GM21528 (cell line): Measurements from ENCODE around the gene MON1B.

Experiments used
- ATAC-seq: cut with Tn5 transposase; IDR thresholded peaks from one replicate; pipeline ENCODE4 v1.9.1; 2021; ENCODE audit warnings: mild to moderate bottlenecking, moderate library complexity; ENCODE audit not compliant: unreplicated experiment, low FRiP score

MON1B gene

DNA sequence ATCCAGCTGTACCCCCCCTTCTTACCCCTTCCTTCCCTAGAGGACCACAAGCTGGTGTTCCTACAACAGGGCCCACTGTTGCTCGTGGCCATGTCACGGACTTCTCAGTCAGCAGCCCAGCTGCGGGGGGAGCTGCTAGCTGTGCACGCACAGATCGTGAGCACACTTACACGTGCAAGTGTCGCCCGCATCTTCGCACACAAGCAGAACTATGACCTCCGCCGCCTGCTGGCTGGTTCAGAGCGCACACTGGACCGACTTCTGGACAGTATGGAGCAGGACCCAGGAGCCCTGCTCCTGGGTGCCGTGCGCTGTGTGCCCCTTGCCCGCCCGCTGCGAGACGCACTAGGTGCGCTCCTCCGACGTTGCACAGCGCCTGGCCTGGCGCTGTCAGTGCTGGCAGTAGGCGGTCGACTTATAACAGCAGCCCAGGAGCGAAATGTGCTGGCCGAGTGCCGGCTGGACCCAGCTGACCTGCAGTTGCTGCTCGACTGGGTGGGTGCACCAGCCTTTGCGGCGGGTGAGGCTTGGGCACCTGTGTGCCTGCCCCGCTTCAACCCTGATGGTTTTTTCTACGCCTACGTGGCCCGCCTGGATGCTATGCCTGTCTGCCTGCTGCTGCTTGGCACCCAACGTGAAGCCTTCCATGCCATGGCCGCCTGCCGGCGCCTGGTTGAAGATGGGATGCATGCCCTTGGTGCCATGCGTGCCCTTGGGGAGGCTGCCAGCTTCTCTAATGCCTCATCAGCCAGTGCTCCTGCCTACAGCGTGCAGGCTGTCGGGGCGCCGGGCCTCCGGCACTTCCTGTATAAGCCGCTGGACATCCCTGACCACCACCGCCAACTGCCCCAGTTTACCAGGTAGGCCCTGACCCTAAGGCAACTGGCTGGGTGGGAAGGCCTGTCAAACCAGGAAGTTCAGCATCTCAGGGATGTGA, 3.6 kb downstream of the MON1B start:
- ATAC-seq: no peak

- no peak for ATAC-seq
Observed at GRCh38 chr16:77195411-77195810, 4.4 kb downstream of the MON1B start.

GRCh38 chr16:77197747-77198146, 6.8 kb downstream of the MON1B start:
- no peak for ATAC-seq

- no peak for ATAC-seq
Observed at GRCh38 chr16:77199211-77199610, 8.2 kb downstream of the MON1B start, which contains the start of gene SYCE1L. TSS of gene SYCE1L (plus strand) at chr16:77199408. CDS start at chr16:77199452, 44 bp downstream.

DNA sequence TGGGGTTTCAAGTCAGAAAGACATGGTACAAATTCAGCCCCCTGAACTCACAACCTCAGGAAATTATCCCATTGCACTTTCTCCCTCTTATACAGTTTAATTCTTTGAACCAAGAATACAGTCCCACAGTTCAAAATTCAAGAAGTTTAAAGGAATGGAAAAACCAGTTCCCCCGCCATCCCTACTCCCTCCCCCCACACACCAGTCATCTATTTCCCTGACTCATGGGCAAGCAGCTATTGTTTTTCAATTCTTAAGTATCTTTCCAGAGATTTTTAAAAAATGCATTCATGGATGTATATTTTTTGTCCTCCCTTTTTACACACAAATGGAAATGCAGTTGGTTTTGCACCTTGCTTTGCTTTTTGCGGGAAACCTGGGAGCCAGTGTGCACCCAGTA, 15.5 kb downstream of the MON1B start:
- no peak for ATAC-seq

DNA sequence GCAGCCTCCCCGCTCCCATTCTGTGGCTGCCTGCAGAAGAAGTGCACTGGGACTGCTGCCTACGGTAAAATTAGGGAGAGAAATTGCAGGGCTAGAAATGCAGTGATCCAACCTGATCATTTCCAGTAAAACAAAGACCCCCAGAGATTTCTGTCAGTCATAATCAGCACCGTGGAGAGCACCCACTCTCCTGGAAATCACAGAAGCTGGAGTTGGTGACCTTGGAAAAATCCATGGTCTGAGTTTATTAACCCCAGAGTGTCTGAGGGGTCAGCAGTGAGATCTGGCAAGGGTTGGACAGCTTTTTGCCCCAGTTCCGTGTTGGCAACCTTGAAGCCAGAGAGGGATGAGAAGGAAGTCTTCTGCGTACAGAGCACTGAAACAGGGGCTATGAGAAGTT, 16.0 kb downstream of the MON1B start:
- ATAC-seq: no peak

- ATAC-seq: no peak
Observed at GRCh38 chr16:77208382-77208781, 17.4 kb downstream of the MON1B start.

DNA sequence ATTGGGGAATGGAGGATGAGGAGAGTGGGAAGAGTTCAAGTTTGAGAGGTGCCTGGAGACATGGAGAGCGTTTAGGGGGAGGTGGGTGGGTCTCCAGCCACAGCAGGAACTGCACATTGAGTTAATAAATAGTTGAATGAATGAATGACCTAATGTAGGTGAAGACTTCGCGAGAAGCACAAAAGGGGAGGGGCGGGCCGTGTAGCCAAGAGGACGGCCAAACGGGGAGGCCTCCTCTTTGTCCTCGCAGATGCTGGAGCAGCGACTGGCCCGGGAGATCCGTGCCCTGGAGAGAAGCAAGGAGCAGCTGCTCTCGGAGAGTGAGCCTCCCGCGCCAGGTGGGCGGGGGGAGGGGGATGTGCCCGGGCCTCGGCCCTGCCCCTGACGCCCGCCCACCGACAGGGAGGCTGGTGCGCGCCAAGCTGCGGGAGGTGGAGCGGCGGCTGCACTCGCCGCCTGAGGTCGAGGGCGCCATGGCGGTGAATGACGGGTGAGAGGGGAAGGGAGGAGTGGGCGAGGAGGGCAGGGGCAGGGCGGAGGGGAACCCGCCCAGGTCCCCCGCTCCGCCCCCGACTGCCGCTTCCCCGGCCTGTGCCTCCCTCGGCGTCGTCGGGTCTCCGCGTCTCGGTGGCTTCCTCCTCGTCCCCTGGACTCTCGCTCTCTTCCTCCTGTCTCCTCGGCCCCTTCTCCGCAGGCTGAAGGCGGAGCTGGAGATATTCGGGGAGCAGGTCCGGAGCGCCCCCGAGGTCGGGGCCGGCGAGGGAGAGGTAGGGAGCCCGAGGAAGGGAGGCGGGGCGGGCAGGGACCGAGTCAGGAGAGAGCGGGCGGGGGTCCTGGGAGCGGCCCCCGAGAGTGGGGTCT, 21.1 kb downstream of the MON1B start:
- ATAC-seq: peak; percentile 67

- peak; percentile 86 for ATAC-seq
Observed at GRCh38 chr16:77212741-77213541, 22.0 kb downstream of the MON1B start.

DNA sequence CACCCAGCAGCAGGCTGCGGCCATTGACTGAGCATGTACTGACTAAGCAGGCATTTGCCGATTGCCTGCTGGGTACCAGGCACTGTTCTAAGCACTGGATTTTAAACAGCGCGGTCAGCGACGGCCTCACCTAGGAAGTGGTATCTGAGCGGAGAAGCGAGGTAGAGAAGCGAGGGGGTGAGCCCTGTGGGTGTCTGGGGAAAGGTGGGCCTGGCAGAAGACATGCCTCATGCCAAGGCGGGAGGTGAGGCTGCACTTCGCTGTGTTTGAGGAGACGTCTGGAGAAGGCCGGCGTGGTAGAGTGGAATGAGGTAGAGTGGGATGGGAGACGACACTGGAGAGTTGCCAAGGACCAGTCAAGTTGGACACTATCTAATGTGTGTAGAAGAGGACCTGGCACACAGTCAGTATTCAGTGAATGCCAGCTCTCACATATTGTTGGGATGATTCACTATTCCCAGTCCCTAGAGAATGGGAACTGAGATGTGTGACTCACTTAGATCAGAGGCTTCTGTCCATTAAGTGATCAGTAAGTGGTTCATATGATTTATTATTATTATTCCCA, 22.6 kb downstream of the MON1B start:
- no peak for ATAC-seq

DNA sequence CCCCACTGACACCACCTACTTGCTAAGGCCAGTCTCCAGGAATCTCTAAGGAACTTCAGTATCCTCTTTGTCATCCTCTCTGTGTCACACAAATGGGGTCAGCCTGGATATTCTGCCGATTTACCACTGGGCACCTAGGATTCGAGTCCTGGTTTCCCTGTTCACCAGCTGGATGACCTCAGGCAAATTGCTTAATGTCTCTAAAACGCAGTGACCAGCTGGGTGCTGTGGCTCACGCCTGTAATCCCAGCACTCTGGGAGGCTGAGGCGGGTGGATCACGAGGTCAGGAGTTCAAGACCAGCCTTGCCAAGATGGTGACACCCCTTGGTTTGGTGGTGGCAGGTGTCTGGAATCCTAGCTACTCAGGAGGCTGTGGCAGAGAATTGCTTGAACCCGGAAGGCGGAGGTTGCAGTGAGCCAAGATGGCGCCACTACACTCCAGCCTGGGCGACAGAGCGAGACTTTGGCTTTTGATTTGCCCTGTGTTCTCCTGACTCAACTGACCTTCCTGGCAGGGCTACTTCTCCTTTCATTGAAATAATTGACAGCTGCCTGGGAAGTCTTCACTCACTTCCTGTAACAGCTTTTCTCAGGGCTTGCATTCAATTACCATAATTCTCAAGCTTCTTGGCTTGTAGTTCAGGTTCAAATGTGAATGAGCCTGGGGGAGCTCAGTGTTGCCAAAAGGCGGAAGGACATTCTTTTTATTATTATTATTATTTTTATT, 23.6 kb downstream of the MON1B start:
- ATAC-seq: no peak

GRCh38 chr16:77219437-77219836, 28.4 kb downstream of the MON1B start:
- ATAC-seq: no peak

DNA sequence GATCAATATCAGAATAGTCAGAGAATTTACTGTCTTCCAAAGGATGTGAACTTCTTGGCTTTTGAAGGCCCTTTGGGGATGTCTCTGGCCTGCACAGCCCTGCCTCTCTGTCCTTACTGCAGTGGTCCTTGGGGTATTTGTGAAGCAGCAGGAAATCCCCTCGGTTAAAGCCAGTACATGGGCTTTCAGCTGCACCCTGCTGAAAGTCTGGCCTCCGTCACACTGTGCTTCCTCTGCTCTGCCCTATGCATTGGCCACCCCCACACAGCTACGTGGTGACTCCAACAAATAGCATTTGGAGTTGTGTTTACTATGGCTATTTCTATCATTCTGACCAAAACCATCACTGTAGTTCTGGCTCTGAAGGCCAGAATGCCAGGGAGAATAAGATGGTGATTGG, 29.4 kb downstream of the MON1B start:
- no peak for ATAC-seq

DNA sequence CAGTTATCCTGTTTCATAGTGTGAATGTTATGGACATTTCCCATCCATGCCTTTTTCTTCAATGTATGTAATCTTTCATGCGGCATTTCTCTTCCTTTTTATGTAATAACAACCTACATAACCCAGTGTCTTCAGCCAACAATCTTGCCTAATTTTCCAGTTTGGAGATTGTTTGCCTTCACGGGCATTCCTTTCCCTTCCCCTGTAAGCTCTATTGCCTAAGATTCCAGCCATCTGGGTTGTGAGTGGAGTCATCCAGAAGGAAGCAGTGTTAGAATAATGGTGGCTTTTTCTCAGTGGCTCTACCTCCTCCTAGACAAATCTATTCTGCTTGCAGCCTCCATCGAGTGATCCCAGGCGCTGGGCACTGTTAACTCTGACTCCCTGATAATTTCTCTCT, 30.5 kb downstream of the MON1B start:
- ATAC-seq: no peak

DNA sequence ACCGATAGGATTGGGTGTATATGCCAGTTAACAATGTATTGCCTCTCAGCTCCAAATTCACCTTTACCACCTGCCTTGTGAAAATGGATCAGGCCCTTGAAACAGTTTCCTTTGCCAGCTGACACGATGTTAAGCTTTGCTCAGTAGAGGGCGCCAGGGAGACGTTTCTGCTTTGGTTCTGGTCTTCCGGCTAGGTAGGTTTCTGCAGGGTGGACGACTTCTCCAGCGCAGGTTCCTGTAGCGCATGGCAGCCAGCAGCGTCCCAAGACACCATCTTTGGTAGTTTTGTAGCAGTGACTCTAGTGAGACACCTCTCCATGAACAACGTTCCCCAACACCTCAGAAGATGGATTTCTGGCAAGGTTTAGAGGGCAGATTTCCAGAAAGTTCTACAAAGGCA, 32.2 kb downstream of the MON1B start:
- no peak for ATAC-seq

DNA sequence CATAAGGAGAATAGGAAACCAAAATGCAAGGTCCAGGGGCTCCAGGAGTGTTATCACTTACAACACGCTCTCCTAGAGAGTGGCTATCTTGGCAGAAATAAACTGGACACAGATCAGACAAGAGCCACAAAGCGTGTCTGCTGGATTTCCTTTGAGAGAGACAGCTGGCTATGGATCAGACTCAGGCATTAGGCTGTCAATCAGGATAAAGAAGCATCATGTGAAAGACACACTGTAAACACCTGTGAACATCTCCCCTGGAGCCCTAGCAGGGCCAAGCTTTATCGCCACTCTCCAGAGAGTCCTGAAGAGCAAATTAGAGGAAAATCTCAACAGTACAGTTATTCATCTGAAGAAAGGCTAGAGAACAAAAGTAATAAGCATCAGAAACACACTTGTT, 34.2 kb downstream of the MON1B start:
- no peak for ATAC-seq

DNA sequence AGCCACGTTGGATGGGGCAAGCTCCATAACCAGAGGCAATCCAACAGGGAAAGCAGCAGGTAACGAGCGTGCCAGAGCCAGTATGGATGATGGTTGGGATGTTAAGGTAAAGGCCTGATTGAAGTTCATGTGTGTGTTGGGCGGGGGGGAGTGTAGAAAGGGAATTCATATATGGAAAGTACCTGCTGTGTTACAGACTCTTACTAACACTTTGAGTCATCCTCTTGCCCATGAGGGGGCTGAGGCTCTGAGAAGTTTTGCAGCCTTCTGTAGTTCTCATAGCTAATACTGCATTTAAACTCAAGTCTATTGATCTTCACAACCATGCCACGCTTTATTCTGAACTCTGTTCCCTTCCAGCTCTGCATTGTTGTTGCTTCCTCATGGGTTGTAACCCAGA, 36.8 kb downstream of the MON1B start:
- ATAC-seq: no peak

DNA sequence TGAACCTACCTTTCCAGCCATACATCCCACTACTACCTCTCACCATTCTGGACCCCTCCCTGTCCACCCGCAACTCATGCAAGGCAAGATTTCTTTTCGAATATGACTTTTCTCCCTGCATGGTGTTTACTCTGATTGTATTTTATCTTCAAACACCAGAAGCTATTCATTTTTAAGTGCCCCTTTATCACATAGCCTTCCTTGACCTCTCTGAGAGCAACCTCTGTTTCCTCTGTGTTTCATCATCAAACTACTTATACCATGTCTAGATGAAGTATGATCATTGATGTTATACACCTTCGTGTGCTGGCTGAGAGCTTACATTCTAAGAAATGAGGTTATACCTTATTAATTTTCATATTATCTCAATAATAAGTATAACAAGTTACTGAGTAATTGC, 40.1 kb downstream of the MON1B start:
- no peak for ATAC-seq

GRCh38 chr16:77233799-77234519, 43.0 kb downstream of the MON1B start:
- ATAC-seq: no peak
